IMR-90 (cell line): ENCODE results near the gene SLC9A2. TPM values are rescaled to one million over a fixed set of nuclear protein-coding genes. Genes with fewer than 3 reads are reported as not detected.

Experiments used
- ATAC-seq: fragments of 200-7000 bp; cut with Tn5 transposase; 2 replicates; pipeline ENCODE4 v1.9.1; 2020; ENCODE audit warnings: low read depth, mild to moderate bottlenecking, moderate library complexity
- BruUV-seq: library from RNA; stranded (reverse); fragments of 400-500 nt; replicated peaks from 2 replicates; lab custom pipeline; 2021; lab: Mats Ljungman, UMichigan
- CTCF ChIA-PET: fragments of 300-600 bp; formaldehyde crosslinking; extraction: SDS; loops from one replicate; lab custom pipeline; 2021; ENCODE audit warnings: antibody characterized with exemption; lab: Yijun Ruan, JAX
- POLR2A ChIA-PET: fragments of 300-600 bp; sonication (Branson Sonifier 250); formaldehyde crosslinking; loops from one replicate; lab custom pipeline; 2022; ENCODE audit warnings: antibody characterized with exemption; ENCODE audit not compliant: unreplicated experiment; lab: Charles Lee
- DNase-seq: peaks from one replicate; pipeline ENCODE4 v3.0.0; 2013
- H2AFZ ChIP-seq: replicated peaks from 2 replicates; pipeline ENCODE3; 2013; ENCODE audit warnings: low read length, mild to moderate bottlenecking; ENCODE audit not compliant: poor library complexity
- H2AK5ac ChIP-seq: 2 replicates; pipeline ENCODE4 v1.6.1; 2013; ENCODE audit warnings: low read depth, low read length, inconsistent platforms
- H2AK9ac ChIP-seq: replicated peaks from 2 replicates; pipeline ENCODE3; 2013; ENCODE audit warnings: mild to moderate bottlenecking, low read depth, low read length, moderate library complexity; ENCODE audit not compliant: poor library complexity
- H2BK120ac ChIP-seq: 2 replicates; pipeline ENCODE4 v1.6.1; 2013; ENCODE audit warnings: low read depth, low read length, inconsistent platforms
- H2BK15ac ChIP-seq: 3 replicates; pipeline ENCODE4 v1.6.1; 2013; ENCODE audit warnings: low read depth, low read length, inconsistent platforms
- H2BK20ac ChIP-seq: 2 replicates; pipeline ENCODE4 v1.6.1; 2013; ENCODE audit warnings: low read depth, mild to moderate bottlenecking, inconsistent platforms, low read length, moderate library complexity
- H2BK5ac ChIP-seq: 2 replicates; pipeline ENCODE4 v1.6.1; 2013; ENCODE audit warnings: mild to moderate bottlenecking, low read depth, low read length, inconsistent platforms; ENCODE audit not compliant: poor library complexity, severe bottlenecking
- H3K14ac ChIP-seq: replicated peaks from 2 replicates; pipeline ENCODE4 v1.6.1; 2013; ENCODE audit warnings: low read depth, low read length, inconsistent platforms
- H3K18ac ChIP-seq: 2 replicates; pipeline ENCODE4 v1.6.1; 2013; ENCODE audit warnings: low read depth, low read length, control low read depth
- H3K23ac ChIP-seq: 2 replicates; pipeline ENCODE4 v1.6.1; 2013; ENCODE audit warnings: low read depth, low read length, inconsistent platforms
- H3K27ac ChIP-seq: 2 replicates; pipeline ENCODE4 v1.5.1; 2013; ENCODE audit warnings: mild to moderate bottlenecking, control low read depth, low read length; ENCODE audit not compliant: insufficient read depth
- H3K27me3 ChIP-seq: 2 replicates; pipeline ENCODE4 v1.6.1; 2013; ENCODE audit warnings: low read length; ENCODE audit not compliant: control insufficient read depth, insufficient read depth
- H3K36me3 ChIP-seq: 2 replicates; pipeline ENCODE4 v1.6.1; 2013; ENCODE audit warnings: low read length, mixed read lengths; ENCODE audit not compliant: control insufficient read depth, insufficient read depth
- H3K4ac ChIP-seq: 2 replicates; pipeline ENCODE4 v1.6.1; 2013; ENCODE audit warnings: low read depth, low read length, inconsistent platforms
- H3K4me1 ChIP-seq: 2 replicates; pipeline ENCODE4 v1.6.1; 2013; ENCODE audit warnings: low read length, mixed read lengths; ENCODE audit not compliant: control insufficient read depth, insufficient read depth
- H3K4me2 ChIP-seq: 2 replicates; pipeline ENCODE4 v1.6.1; 2013; ENCODE audit warnings: low read depth, mild to moderate bottlenecking, control low read depth, low read length, moderate library complexity
- H3K4me3 ChIP-seq: 2 replicates; pipeline ENCODE4 v1.5.1; 2013; ENCODE audit warnings: low read depth, mild to moderate bottlenecking, control low read depth, low read length, moderate library complexity; ENCODE audit not compliant: insufficient read depth
- H3K56ac ChIP-seq: 2 replicates; pipeline ENCODE4 v1.6.1; 2013; ENCODE audit warnings: low read length, inconsistent platforms; ENCODE audit not compliant: insufficient read depth; ENCODE audit errors: extremely low read depth
- H3K79me1 ChIP-seq, 2 experiments: 2 replicates each; pipeline ENCODE4 v1.6.1; 2013; ENCODE audit warnings: low read length in 2 of 2, inconsistent platforms in 1 of 2, low read depth in 1 of 2
- H3K9ac ChIP-seq: 2 replicates; pipeline ENCODE4 v1.6.1; 2013; ENCODE audit warnings: low read depth, low read length, control low read depth
- H3K9me1 ChIP-seq: 2 replicates; pipeline ENCODE4 v1.6.1; 2013; ENCODE audit warnings: low read length, inconsistent platforms; ENCODE audit not compliant: insufficient read depth
- H3K9me3 ChIP-seq: 2 replicates; pipeline ENCODE4 v1.6.1; 2013; ENCODE audit warnings: low read length; ENCODE audit not compliant: control insufficient read depth, insufficient read depth
- H4K20me1 ChIP-seq: 2 replicates; pipeline ENCODE4 v1.6.1; 2013; ENCODE audit warnings: low read length, inconsistent platforms; ENCODE audit not compliant: insufficient read depth
- H4K5ac ChIP-seq: 2 replicates; pipeline ENCODE4 v1.6.1; 2013; ENCODE audit warnings: mild to moderate bottlenecking, low read depth, low read length, control low read depth
- H4K8ac ChIP-seq, 2 experiments: 2 replicates each; pipeline ENCODE4 v1.6.1; 2013; ENCODE audit warnings: low read depth in 2 of 2, low read length in 2 of 2, control low read depth in 1 of 2, inconsistent platforms in 1 of 2
- H4K91ac ChIP-seq: 2 replicates; pipeline ENCODE4 v1.6.1; 2013; ENCODE audit warnings: low read depth, low read length, inconsistent platforms; ENCODE audit not compliant: insufficient read depth
- FOS ChIP-seq: fragments of 150-350 bp; IDR thresholded peaks from 2 replicates; pipeline ENCODE4 v1.6.1; 2016; ENCODE audit warnings: low read depth, low read length
- RAD21 ChIP-seq: IDR thresholded peaks from 2 replicates; pipeline ENCODE4 v1.6.1; 2012; ENCODE audit warnings: low read length, improper control_type of control experiment
- WGBS, 2 experiments: methylation state at CpG; one replicate each; pipeline versions ENCODE4 v1.1.5 to v1.1.7; 2013; ENCODE audit warnings: missing lambda C conversion rate in 2 of 2; ENCODE audit not compliant: insufficient read length in 1 of 2; ENCODE audit errors: extremely low coverage in 2 of 2; 5-methylcytosine and 5-hydroxymethylcytosine counted together
- dilution Hi-C: fragments of 300-500 bp; cut with HindIII; formaldehyde crosslinking; loops from one replicate; pipeline ENCODE4 v1.14.3; 2018; ENCODE audit warnings: low sequenced_read_pairs; ENCODE audit not compliant: unreplicated experiment
- in situ Hi-C: fragments of 300-500 bp; cut with MboI; formaldehyde crosslinking; loops from 3 replicates; pipeline ENCODE4 v1.14.3; 2019; ENCODE audit warnings: low sequenced_read_pairs, inconsistent platforms, mixed read lengths
- intact Hi-C: fragments of 100-400 bp; cut with micrococcal nuclease; formaldehyde crosslinking; loops from 2 replicates; pipeline ENCODE4 v1.10.0; 2022
- polyA plus RNA-seq, 3 experiments: library from polyadenylated mRNA; depleted of rRNA; stranded (reverse); fragments of >200 nt; gene quantifications; 2 replicates each; pipeline ENCODE4 v1.2.3, GENCODE V29; 2012; ENCODE audit warnings: low replicate concordance in 1 of 3
- total RNA-seq: library from RNA; depleted of rRNA; stranded (reverse); fragments of >200 nt; gene quantifications from 2 replicates; pipeline ENCODE4 v1.2.3, GENCODE V29; 2012
- TF ChIP-seq, protein P1 (sequence below): fragments of 150-350 bp; IDR thresholded peaks from 2 replicates; pipeline ENCODE4 v1.6.1; 2016; ENCODE audit warnings: low read depth, mild to moderate bottlenecking, low read length, moderate library complexity, borderline replicate concordance

The SLC9A2 gene
- total and polyA plus RNA-seq, 2 of the 4 experiments (the other 2 are of a cell fraction): not detected

GRCh38 chr2:102749938-102750337 is 130.6 kb downstream of the SLC9A2 start:
- Histone ChIP-seq H4K5ac (no peak overlapping the region), H3K27me3 (no peaks in the 10 kb centered on the region; the same call in 1 of the 2 replicates), H3K79me1 (no peaks in the 10 kb centered on the region), H2AK5ac (no peak overlapping the region), H3K14ac (no peak overlapping the region), H3K4ac (no peak overlapping the region), H2AK9ac (no peak overlapping the region), H4K91ac (no peak overlapping the region), H2AFZ (no peak overlapping the region), H4K8ac (no peak overlapping the region), H3K9me1 (no peaks in the 10 kb centered on the region), H2BK20ac (no peak overlapping the region), H2BK5ac (no peak overlapping the region), H2BK15ac (no peak overlapping the region), H4K20me1 (no peaks in the 10 kb centered on the region), H3K23ac (no peak overlapping the region), H3K4me2 (no peak overlapping the region), H3K4me3 (no peak overlapping the region), H3K9ac (no peak overlapping the region), H3K18ac (no peak overlapping the region), H3K36me3 (no peaks in the 10 kb centered on the region), H2BK120ac (no peak overlapping the region), H3K27ac (no peak overlapping the region), H3K9me3 (no peaks in the 10 kb centered on the region), H3K56ac (no peak overlapping the region), H3K4me1 (no peaks in the 10 kb centered on the region)
- intact Hi-C loops: no loop called here
- in situ Hi-C loops: no loop called here
- WGBS, 2 experiments: no CpG with 5 or more reads among the region's 3 CpGs
- POLR2A ChIA-PET: no interaction called here
- no peak for ATAC-seq
- CTCF ChIA-PET: no interaction called here
- TF ChIP-seq FOS: no peak
- TF ChIP-seq, protein P1, sequence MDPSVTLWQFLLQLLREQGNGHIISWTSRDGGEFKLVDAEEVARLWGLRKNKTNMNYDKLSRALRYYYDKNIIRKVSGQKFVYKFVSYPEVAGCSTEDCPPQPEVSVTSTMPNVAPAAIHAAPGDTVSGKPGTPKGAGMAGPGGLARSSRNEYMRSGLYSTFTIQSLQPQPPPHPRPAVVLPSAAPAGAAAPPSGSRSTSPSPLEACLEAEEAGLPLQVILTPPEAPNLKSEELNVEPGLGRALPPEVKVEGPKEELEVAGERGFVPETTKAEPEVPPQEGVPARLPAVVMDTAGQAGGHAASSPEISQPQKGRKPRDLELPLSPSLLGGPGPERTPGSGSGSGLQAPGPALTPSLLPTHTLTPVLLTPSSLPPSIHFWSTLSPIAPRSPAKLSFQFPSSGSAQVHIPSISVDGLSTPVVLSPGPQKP: no peak
- TF ChIP-seq RAD21: no peak
- dilution Hi-C loops: no loop called here
- no TSS peak for BruUV-seq
- DNase-seq: no peak
